Iris pigment epithelial cell (primary cell): ENCODE results near the gene IQCH.

Experiments
- DNase-seq: peaks from one replicate; pipeline ENCODE4 v3.0.0-alpha.2; 2011; ENCODE audit warnings: low read depth

Gene IQCH

GRCh38 chr15:67300266-67301025, 45.9 kb downstream of the IQCH start:
- DNase-seq: peak; percentile 6

GRCh38 chr15:67303490-67304363, 49.1 kb downstream of the IQCH start:
- peak; percentile 42 for DNase-seq

GRCh38 chr15:67304778-67305177, 50.2 kb downstream of the IQCH start:
- DNase-seq: no peak

- no peak for DNase-seq
Observed at GRCh38 chr15:67305506-67305905, 50.9 kb downstream of the IQCH start.

- peak; percentile 42 for DNase-seq
Observed at GRCh38 chr15:67307156-67307555, 52.6 kb downstream of the IQCH start.

GRCh38 chr15:67307889-67308597, 53.5 kb downstream of the IQCH start:
- no peak for DNase-seq

GRCh38 chr15:67311731-67312130, 57.1 kb downstream of the IQCH start:
- no peak for DNase-seq

GRCh38 chr15:67319961-67320360, 65.4 kb downstream of the IQCH start:
- no peak for DNase-seq

DNA sequence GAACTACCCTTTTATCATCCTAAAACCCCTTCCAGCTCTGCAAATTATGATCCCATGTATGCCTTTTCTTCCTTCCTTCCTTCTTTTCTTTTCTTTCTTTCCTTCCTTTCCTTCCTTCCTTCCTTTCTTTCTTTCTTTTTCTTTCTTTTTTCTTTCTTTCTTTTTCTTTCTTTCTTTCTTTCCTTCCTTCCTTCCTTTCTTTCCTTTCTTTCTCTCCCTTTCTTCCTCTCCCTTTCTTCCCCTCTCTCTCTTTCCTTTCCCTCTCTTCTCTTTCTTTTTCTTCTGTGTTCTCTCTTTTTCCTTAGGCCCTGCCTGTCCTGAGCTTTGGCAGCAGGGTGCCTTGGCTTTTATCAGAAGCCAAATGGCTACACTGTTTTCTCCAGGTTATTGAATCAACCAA, 66.8 kb downstream of the IQCH start:
- DNase-seq: no peak

GRCh38 chr15:67322481-67322880, 67.9 kb downstream of the IQCH start:
- peak; percentile 85 for DNase-seq

DNA sequence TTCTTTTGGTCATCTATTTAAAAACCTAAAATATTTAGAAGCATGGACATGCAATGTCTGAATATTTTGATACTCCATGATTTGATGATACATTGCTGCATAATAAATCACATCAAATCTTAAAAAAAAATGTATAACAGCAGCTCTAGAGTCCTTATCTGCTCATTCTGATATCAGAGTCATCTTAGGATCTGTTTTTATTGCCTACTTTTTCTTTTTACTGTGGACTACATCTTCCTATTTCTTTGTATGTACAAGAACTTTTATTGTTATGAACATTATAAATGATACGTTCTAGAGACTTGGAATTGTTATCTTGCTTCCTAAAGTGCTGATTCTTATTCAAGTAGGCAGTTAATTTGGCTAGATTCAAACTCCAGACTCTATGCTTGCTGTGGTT, 72.7 kb downstream of the IQCH start:
- no peak for DNase-seq

DNA sequence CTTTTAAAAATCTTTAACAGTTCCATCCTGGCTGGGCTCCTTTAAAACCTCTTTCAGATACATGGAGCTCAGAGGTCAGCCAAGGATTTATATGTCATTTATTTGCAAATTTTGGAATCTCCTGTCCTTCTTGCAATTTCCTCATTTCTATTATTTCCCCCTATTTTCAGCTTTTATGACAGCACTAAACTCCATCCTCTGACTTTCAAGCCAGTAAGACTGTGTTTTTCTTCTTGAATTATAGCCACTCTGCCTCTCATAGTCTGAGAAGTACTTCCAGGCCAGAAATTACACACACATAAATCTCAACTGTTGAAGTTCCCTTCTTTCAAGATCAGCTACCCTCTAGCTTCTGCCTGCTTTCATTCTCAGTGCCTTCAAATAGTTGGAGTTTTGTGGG, 73.2 kb downstream of the IQCH start:
- DNase-seq: no peak

DNA sequence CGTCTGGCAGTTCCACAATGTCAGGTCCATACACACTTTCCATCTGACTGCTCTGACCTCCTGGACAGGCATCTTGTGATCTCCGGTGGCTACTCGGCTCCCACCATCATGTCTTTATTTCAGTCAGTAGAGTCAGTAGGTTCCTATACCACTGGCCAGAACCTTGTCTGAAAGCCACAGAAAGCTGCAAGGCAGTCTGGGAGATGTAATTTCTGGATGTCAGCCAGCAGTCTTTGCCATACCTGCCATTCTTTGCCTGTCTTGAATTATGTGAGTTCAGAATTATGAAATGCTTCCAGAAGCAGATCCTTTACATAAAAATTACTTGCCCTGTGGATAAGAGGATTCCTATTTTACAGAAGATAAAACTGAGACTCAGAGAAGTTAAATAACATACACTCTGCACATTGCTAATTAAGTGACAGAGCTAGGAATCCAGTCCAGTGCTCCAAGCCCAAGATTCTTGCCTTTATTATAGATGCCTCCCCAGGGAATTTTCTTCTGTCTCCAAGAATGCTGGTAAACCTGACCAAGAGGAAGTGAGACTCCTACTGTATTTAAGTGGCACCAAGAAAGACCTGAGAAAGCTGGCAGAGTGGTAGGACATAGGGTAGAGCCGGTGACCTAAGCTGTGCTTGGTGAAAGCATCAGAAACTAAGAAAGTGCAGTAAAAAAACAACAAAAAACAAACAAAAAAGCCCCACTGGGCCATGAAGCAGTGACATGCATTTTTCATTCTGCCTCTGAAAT, 75.6 kb downstream of the IQCH start:
- DNase-seq: peak; percentile 19

DNA sequence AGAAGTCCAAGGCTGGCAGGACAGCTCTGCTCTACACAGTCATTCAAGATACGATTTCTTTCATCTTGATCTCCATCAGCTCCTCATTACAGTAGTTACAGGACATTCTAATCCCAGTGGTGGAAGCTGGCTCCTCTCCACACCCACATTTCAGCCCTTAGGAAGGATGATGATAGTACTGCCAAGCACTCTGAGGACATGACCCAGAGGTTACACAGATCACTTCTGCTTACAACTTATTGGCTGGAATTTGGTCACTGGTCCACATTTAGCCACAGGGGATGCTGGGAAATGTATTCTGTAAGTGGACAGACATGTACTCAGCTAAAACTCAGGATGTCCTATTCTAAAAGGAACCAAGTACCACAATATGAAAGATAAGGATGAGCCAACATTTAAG, 77.1 kb downstream of the IQCH start:
- peak; percentile 21 for DNase-seq

DNA sequence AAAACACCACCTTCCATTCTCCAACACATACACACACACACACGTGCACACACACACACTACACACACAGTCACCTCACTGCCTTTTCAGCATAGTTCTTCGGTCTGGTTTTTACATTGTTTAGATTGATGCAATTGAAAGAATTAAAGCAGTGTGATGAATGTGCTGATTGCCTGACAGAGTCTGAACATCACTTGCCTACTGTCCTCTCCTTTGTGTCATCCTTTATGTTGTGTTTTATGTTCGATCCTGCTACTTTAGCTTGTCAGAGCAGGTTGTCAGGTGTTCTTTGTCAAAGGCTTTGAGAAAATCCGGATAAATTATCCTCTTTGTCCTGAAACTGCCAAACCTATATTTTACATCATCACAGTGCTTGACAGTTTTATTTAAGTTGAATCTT, 80.4 kb downstream of the IQCH start:
- DNase-seq: no peak

DNA sequence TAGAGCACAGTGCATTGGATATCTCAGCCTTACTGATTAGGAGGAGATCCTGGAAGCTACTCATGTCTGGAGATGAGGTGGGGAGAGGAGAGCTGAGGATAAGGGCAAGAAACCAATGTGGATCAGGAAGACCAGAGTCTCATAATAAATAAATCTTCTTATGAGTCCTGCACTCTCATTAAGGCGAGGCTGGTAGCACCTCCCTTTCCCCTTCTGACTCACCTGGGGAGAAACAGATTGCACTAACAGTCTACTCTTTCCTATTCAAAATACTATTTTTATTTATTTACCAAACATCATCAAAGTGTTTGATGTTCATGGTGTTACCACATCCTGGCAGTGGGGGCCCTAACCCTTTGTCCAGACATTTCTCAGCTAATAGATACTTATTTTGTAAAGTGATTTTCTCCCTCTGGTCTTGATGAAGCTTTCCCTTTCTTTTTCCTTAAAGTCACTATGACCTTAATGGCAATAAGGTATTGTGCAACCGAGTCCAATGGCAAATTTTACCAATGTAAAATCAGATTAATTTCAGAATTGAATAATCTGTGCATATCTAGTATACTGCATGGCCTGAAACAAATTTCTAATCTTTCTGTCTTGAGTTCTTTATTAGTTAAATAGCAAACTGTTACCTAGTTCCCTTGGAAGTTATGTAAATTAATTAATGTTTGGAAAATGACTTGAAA, 81.1 kb downstream of the IQCH start:
- no peak for DNase-seq

- DNase-seq: no peak
Observed at GRCh38 chr15:67340630-67341029, 86.0 kb downstream of the IQCH start.

- DNase-seq: no peak
Observed at GRCh38 chr15:67341539-67341938, 87.0 kb downstream of the IQCH start.

DNA sequence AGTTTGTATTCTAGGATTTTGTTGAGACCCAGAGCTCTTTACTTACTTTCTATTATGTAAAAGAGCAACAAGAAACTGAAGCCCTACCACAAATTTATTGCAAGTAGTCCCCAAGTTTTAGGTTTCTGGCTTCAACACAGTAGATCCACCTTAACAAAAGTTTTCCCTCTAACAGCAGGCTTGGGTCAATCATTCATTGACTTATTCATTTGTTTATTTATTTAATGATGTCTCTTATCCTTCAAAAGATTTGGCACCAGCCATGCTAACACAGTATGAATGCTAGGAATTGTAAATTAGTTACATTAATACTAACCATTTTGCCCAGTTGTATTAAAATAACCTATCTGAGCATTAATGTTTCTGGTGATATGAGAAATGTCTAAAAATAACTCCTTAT, 88.6 kb downstream of the IQCH start:
- DNase-seq: no peak

DNA sequence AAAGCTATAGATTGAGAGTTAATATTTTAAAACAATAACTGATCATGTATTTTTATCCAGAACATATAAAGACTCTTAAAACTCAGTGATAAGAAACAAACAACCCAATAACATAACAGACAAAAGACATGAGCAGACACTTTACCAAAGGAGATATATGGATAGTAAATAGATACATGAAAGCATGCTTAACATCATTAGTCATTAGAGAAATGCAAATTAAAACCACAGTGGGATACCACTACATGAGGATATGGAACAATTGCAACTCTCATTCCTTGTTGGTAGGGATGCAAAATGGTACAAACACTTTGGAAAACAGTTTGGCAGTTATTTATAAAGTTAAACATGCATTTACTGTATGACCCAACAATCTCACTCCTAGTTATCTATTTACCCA, 95.0 kb downstream of the IQCH start:
- DNase-seq: no peak

DNA sequence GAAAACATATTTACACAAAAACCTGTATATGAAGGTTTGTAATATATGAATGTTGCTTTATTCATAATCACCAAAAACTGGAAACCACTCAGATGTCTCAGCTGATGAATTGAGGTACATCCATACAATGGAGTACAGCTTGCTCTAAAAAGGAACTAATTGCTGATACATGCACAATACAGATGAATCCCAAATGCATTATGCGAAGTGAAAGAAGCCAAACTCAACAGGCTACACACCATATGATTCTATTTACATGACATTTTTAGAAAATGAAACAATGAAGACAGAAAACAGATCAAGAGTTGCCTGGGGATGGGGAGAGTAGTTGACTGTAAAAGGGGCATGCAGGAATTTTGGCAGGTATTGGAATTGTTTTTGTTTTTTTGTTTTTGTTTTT, 95.5 kb downstream of the IQCH start:
- no peak for DNase-seq
